NCI-H2196 (cell line): Measurements from ENCODE around the gene SLC25A48.

Experiments used
- DNase-seq: peaks from one replicate; lab custom pipeline; 2025; ENCODE audit not compliant: unreplicated experiment; lab: John Stamatoyannopoulos, UW

Gene SLC25A48, protein sequence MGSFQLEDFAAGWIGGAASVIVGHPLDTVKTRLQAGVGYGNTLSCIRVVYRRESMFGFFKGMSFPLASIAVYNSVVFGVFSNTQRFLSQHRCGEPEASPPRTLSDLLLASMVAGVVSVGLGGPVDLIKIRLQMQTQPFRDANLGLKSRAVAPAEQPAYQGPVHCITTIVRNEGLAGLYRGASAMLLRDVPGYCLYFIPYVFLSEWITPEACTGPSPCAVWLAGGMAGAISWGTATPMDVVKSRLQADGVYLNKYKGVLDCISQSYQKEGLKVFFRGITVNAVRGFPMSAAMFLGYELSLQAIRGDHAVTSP

DNA sequence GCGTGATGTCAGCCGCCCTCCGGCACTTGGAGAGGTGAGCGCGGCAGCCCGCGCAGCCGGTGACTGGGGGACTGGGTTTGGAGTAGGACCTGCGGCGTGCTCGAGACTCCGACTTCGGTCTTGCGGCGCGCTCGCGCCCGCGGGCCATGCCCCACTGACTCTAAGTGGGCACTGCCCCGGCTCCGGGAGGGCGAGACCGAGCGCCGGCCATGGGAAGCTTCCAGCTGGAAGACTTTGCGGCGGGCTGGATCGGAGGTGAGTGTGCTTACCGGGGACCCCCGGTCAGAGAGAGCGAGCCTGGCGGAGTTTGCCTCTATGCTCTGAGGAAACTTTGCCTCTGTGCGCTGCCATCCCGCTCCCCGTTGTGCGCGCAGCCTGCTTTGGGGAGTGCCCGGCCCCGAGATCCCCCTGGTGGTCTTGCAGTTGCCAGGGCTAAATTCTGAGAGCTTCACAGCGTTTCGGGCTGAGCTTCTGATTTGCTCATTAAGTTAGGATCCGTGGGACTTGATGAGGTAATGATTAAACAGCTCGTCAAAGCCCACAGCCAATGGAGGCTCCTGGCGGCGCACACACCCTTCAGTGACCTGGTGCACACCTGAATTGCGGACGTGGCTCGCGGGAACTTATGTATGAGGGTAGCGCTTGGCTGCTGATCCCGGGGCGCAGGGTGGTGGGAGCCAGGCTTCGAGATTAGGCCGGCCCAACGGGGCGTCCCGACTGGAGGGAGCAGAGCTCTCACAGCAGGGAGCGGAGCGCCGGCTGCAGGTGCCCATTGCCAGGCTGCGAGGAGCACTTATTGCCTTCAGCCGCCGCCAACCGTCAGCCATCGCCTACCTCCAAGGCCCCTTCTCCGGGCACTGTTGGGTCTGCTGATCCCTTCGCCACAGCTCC is at the start of gene SLC25A48:
Gene SLC25A48, plus strand, starts transcription at position 25 of the 891 bp plus-strand sequence. Its CDS starts 185 bp downstream, at position 210.
- DNase-seq = peak; percentile 73

DNA sequence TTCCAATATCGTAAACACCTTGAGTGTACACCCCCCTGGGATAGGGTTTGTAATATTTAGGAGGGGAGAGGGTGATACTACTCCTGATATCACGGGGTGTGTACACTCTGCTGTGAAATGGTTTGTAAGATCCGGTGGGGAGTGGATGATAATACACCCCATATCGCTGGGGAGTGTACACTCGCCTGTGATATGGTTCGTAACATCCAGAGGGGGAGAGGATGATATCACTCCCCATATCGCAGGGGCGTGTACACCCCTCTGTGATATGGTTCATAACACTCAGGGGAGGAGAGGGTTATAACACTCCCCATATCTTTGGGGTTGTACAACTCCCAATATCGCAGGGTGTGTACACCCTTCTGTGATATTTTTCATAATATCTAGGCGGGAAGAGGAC is 33.8 kb upstream of the SLC25A48 start:
- no peak for DNase-seq

DNA sequence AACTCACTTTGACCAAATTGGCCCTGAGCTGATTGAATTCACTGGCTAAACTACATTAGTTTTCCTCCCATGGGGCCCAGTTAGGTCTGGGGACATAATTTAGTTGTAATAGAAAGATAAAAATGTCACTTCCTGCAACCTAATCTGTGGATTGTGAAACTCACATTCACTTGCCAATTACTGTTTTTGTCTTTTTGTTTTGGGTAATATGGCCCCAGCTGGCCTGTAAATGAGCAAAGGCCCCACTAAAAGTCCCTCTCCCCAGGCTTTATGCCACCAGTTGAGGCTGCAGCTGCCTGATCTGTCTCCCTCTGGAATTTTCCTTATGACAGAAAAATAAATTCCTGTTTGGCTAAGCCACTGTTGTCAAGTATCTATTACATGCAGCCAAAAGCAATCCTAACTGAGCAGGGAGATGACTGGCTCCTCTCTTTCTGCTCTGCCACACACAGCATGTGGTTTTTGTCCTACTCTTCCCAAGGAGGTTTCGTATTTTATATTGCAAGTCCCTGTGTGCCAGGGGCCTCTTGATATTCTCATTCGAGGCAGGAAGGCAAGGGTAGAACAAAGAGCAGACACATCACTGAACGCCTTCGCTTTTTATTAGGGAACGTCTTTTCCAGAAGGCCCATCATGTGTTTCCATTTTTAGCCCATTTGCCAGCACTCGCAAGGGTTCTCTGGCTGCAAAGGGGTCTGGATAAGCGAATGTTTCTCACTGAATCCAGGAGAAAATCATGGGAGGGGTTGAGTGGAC is 24.1 kb upstream of the SLC25A48 start:
- DNase-seq = peak; percentile 78

DNA sequence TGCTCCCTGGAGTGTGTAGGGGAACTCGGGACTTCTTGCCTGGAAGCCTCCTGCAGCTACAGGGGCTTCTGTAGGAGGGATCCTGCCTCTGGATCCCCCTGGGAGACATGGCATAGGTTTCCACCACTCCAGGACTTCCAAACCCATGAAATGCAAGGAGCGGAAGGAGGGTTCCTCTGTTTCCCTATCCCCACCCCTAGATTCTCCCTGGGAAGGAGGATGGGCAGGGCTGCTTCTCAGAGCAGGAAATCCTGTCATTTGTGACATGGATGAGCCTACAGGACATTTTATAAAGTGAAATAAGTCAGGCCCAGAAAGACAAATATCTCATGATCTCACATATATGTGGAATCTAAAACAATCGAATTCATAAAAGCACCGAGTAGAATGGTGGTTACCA is 23.5 kb upstream of the SLC25A48 start:
- DNase-seq = no peak

DNA sequence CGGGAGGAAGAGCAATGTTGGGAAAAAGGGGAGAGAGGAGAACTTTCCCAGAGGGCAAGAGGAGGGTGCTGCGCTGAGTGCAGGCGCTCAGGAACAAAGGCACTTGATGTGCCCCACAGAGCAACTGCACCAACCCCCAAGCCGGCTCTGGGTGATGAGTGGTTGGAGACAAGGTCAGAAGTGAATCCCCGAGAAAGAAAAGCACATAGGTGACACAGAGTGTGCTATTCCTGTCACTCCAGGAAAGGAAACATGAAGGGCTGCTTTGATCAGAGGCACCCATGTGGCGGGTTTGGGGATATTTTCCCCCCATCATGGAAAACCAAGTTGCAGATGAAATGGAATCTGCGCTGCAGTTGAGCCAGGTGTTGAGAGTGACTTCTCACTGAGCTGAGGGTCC is 20.7 kb upstream of the SLC25A48 start:
- no peak for DNase-seq

DNA sequence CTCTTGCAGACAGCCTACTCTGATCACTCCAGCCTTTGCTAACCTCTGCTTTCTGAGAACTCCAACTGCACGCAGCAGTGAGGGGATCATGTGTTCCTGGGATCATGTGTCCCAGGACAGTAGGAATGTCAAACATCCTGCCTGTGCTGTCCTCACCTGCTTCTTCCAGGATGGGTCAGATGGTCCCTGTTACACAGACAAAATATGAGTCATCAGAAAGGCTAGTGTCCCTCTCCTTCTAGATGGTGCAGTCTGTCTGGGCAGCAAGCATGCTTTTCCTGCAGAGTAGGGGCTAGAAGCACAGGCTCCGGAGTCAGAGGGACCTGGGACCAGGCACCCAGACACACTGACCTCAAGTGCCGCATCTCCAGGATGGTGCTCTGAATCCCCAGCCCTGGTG is 20.1 kb upstream of the SLC25A48 start:
- DNase-seq = peak; percentile 30

DNA sequence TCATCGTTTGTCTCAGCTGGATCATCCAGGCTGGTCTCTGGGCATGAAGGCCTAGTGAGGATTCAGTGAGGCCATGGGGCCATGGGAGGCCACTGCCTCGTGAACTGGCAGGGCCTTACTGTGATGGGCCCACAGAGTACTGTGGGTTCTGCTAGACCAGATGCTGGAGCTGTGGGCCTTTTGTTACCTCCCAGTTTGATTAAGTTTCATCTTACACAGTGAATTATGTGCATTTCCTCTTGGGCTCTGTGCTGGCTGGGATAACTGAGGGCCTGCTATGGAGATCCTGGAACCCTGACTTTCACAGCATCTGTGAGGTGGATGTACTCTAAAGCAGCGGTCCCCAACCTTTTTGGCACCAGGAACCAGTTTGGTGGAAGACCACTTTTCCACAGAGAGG is 19.7 kb upstream of the SLC25A48 start:
- no peak for DNase-seq

DNA sequence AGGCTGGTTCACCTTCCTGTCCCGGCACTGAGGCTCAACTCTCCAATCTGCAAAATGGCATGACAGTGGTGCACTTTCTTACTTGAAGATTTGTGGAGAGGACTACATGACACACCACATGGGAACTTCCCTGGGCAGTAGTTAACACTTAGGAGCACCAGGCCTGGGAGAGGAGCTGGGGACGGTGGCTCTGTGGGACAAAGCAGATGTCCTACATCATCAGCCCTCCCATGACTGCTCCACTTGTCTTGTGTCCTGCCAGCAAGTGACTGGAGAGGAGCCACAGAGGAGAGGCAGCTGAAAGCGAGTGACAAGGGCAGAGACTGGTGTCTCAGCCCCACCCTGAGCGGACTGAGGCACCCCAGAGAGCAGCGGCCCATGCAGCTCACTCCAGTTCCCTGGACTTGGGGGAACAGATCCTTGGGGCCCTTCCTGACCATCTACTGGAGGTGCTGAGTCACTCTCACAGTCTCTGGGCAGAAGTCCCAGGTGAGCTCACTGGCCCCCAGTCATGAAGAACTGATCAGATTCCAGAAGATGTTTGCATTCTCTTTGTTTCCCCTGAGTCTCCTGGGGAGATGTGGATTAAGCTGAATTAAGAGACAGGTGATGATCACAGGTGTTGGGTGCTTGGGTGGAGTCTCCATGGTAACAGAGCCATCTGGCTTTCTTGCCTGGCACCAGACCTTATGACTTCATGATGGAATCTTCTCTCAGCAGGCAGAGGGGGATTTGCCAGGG is 13.2 kb upstream of the SLC25A48 start:
- DNase-seq = peak; percentile 89

DNA sequence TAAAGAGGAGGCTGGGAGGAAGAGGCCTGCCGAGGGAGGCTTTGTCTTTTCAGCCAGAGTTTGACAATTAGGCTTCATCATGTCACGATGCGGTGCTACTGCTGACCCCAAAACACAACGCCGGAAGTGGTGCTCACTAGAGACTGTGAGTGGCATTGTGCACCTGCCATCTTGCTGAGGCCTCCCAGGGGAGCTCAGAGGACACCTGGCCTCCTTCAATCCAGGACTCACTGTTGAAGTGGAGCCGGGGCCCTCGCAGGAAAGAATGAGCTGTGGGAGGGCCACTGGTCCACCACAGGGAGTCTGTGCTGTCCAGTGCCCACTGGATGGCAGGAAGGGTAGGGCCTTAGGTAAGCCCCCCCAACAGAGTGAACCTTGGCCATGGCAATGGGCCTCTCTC is 12.7 kb upstream of the SLC25A48 start:
- no peak for DNase-seq

DNA sequence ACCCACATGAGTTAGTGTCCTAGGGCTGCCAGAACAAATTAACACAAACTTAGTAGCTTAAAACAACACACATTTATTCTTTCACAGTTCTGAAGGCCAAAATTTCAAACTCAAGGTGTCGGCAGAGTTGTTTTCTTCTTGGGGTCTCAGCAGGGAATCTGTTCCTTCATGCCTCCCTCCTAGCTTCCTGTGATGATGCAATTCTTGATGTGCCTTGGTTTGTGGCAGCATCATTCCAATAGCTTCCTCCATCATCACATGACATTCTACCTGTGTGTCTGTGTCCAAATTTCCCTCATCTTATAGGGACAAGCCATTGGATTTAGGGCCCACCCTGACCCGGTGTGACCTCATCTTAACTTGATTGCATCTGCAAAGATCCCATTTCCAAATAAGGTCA is 12.2 kb upstream of the SLC25A48 start:
- no peak for DNase-seq

DNA sequence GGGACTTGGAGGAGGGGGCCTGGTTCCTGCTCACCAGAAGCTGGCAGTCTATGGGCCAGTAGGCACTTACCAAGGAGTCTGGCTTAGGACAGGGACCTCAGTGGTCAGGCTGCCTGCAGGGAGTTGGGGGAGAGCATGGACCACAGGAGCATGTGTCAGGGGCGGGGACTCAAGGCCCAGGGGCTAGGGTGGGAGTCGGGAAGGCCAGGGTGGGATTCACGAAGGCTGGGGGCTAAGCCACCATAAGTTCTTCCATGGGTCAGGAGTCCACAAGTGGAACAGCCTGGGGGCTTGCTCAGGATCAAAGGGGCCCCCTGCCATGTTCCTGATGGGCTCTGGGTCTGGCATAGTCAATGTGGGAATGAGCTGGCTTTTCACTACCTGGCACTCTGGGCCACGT is 11.5 kb upstream of the SLC25A48 start:
- no peak for DNase-seq

DNA sequence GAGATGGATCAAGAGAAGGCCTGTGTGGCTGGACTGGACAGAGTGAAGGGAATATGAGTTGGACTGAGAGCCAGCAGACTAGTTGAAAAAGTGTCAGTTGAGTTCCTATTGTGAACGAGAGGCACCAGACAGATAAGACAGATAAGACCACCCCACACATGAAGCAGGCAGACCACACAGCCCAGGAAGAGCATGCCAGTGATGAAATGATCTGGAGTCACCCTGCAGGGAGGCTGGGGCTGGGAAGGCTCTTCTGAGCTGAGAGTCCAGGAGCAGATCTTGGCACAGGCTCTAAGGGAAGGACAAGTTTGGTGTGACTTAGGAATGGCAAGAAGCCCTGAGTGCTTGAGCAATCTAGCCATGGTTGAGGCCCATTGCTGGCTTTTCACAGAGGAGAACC is 10.6 kb upstream of the SLC25A48 start:
- no peak for DNase-seq

DNA sequence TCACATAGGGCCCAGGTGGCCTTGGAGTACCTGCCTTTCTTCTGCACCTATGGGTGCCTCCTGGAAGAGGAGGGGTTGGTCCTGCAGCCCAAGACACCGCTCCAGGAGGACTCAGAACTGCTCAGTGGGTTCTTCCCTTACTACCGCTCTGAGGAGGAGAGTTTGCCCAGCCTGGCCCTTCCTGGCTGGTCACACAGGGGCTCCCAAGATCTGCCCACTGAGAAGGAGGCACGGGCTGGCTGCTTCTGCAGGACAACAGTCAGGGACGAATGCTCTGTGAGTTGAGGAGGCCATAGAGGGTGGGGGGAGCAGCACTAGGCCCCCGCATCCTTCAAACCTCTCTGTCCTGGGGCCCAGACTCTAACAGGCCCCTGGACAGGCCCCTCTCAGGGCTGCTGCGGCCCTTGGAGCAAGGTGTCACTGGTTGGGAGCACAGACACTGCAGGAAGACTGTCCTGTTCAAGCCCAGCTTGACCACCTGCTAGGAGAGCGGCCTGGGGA is 9.9 kb upstream of the SLC25A48 start:
- DNase-seq = no peak

DNA sequence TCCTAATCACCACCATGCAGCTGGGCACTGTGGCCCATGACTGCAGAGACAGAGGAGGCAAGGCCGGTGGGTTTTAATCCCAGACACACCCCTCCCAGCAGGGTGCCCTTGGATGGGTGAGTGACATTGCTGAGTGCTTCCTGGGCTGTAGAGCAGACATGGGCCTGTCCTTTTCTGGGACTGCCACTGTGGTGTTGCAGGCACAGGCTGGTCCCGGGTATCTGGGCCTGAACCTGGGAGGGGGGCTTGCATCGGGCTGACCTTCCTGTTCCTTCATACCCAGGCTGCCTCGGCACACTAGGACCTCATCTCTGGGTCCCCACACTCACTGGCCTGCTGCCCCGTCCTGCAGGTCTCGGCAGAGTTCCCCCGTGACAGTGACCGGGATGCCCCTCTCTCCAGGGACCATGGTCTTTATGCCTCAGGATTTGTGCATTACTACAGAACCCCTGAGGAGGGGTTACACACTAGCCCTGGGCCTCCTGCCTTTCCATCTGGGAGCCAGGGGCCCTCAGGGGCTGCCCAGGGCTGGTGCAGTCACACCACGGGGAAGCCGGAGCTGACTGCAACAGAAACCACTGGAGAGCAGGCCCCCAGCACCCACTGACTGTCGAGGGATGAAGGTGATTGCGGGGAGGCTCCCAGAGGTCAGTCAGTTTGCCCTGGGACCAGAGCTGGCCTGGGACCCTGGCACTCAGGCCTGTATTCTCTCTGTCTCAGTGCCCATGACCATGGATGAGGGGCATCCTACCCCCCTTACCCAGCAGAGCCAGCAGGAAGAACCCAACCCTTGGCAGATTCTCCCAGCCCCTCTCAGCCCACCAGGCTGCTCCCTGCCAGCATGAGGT is 8.9 kb upstream of the SLC25A48 start:
- no peak for DNase-seq

DNA sequence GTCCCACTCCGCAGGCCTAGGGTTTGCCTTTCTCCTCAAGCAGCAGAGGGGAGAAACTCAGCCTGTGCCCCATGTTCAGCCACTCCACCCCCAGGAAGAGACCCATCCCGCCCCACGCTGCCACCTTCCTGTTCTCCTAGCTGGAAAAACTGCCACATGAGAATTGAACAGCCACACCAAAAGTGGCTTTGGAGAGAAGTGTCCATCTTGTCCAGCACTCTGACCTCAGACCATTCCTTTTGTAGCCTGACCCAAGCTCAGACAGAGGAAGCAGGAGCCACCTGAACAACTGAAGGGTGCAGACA is 8.3 kb upstream of the SLC25A48 start:
- DNase-seq = no peak

DNA sequence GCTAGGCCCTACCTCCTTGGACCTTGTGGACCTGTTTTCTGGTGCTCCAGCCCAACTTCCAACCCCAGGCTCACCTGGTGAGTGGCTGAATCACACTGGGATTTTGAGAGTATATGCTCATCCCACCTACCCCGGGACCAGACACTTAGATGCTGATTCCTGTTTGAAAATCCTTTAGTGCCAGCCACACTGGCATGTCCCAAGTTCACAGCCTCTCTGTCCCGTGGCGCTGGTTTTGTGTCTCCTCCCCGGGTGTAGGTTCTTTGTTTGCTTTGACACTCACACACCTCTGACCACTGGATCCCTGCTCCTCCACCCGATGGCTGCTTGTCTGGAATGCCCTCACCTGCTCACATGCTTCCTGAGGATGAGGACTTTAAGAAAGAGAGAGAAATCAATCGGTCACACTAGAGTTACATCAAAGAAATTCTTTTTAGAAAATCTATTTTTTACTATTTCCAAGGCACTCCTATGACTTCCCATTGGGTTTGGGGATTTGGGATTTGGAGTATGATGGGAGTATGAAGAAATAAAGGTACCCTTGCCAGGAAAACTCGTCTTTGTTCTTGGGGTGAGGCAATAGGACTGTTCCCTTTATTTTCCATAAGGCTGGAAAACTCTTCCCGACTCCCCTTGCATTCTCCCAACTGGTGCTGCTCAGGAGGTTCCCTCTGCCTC is 7.3 kb upstream of the SLC25A48 start:
- no peak for DNase-seq

DNA sequence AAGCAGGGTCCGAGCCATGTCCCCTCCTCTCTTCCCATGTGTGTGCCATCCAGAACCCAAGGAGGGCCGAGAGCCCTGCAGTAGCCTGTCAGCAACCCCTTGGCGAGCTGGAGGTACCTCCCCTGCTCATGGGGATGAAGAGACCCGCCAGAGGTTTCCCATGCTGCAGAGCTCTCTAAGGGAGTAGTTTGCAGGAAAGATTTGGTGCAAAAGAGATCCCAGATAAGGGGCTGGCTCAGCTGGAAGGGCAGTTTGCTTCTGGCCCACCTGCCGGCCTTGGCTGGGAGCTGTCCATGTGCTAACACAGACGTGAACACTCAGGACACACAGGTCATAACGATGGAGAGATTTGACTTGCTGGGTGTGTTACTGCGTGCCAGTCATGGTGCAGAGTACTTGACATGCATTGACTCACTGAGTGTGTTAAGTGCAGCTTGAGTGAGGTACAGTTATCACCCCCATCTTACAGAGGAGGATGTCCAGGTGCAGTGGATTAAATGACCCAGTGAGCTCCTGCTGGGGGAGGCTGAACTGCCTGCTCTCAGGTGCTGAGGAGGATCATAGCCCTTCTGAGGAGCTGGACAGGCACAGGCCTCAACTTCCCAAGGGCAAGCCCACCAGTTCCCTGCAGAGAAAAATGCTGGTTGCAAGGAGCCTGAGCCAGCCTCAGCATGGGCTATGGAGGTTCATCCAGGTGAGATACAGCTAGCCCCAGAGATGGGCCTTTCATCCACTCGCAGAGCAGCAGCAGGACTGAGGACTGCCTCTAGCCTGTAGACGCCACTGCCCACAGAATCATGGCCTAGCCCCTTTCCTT is 6.3 kb upstream of the SLC25A48 start:
- peak; percentile 51 for DNase-seq

DNA sequence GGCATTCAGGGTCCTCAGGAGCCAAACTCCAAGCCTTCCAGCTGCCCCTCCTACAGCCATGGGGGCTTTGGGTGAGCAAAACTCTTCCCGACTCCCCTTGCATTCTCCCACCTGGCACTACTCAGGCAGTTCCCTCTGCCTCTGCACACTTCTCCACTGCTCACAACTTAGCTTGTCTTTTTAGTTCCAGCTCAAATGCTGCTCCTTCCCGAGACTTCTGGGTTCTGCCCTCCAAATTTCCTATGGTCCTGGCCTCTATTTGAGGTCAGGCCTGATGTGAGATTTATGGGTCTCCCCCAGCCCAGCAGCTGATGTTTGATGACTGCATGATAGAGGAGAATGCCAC is 5.7 kb upstream of the SLC25A48 start:
- DNase-seq = no peak

DNA sequence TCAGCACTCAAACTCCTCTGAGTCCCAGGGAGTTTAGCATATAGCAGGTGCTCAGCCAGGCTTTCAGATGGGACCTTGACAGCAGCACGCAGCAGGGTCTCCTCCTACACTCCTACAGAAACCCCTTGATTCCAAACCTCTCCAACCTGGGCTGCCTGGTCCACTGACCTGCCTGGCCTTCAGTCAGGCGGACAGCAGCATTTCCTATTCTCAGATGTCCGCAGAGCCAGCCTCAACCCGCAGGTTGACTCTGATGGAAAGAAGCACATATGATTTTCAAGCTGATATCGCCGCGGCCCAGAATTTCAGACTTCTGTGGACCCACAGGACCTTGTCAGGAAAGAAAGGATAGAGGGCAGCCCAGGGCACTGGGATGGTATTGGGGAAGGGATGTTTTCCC is 5.3 kb upstream of the SLC25A48 start:
- no peak for DNase-seq
